H1 (cell line): ENCODE data around the gene CTBP2. TPM values are rescaled to one million over a fixed set of nuclear protein-coding genes. Genes with fewer than 3 reads are reported as not detected.

Experiments used
- CTCF ChIA-PET: fragments of 300-600 bp; sonication (Branson Sonifier 250); formaldehyde crosslinking; loops from one replicate; lab custom pipeline; 2021; ENCODE audit not compliant: partially characterized antibody; lab: Charles Lee
- POLR2A ChIA-PET: fragments of 300-600 bp; sonication (Branson Sonifier 250); formaldehyde crosslinking; loops from one replicate; lab custom pipeline; 2021; ENCODE audit warnings: inconsistent platforms; ENCODE audit not compliant: partially characterized antibody; lab: Charles Lee
- DNase-seq, 2 experiments: peaks; one replicate each; pipeline versions ENCODE4 v3.0.0 to v3.0.0-alpha.2; 2010 to 2022; ENCODE audit warnings: low spot score in 2 of 2, low read depth in 1 of 2, mixed read lengths in 1 of 2
- FAIRE-seq: peaks from 2 replicates; lab custom pipeline; 2011; peaks lifted over from hg19 to GRCh38; lab: Jason Lieb, UNC
- H2AFZ ChIP-seq: 2 replicates; pipeline ENCODE4 v1.8.1; 2012; ENCODE audit warnings: low read length, inconsistent platforms
- H2AK5ac ChIP-seq: 2 replicates; pipeline ENCODE4 v1.6.1; 2013; ENCODE audit warnings: low read depth, low read length
- H2BK120ac ChIP-seq: replicated peaks from 2 replicates; pipeline ENCODE3; 2013; ENCODE audit warnings: low read depth, low read length, inconsistent platforms
- H2BK12ac ChIP-seq: 2 replicates; pipeline ENCODE4 v1.6.1; 2013; ENCODE audit warnings: low read depth, low read length
- H2BK15ac ChIP-seq: 2 replicates; pipeline ENCODE4 v1.6.1; 2013; ENCODE audit warnings: low read length
- H2BK20ac ChIP-seq: 2 replicates; pipeline ENCODE4 v1.6.1; 2013; ENCODE audit warnings: low read length
- H2BK5ac ChIP-seq: 2 replicates; pipeline ENCODE4 v1.6.1; 2013; ENCODE audit warnings: low read depth, low read length
- H3K14ac ChIP-seq: 2 replicates; pipeline ENCODE4 v1.6.1; 2013; ENCODE audit warnings: inconsistent platforms; ENCODE audit not compliant: insufficient read length
- H3K18ac ChIP-seq: 2 replicates; pipeline ENCODE4 v1.6.1; 2013; ENCODE audit warnings: low read length; ENCODE audit errors: extremely low read depth
- H3K23ac ChIP-seq: 2 replicates; pipeline ENCODE4 v1.6.1; 2013; ENCODE audit warnings: inconsistent platforms; ENCODE audit not compliant: insufficient read length
- H3K23me2 ChIP-seq: 2 replicates; pipeline ENCODE4 v1.6.1; 2013; ENCODE audit warnings: low read depth, low read length
- H3K27ac ChIP-seq: 2 replicates; pipeline ENCODE4 v1.6.1; 2011; ENCODE audit warnings: low read depth, low read length, inconsistent platforms
- H3K27me3 ChIP-seq, 4 experiments: replicated peaks in 1 of 4; 1 replicate in 1 of 4; 2 replicates in 3 of 4; pipeline versions ENCODE4 v1.6.1 to v1.8.1; 2011 to 2013; ENCODE audit warnings: low read length in 3 of 4, mild to moderate bottlenecking in 3 of 4, inconsistent platforms in 2 of 4, mixed read lengths in 2 of 4, moderate library complexity in 1 of 4; ENCODE audit not compliant: control insufficient read depth in 3 of 4, insufficient read depth in 3 of 4; ENCODE audit errors: extremely low read depth in 1 of 4
- H3K36me3 ChIP-seq, 4 experiments: 2 replicates each; pipeline versions ENCODE4 v1.6.1 to v1.8.1; 2011 to 2013; ENCODE audit warnings: mild to moderate bottlenecking in 4 of 4, low read length in 3 of 4, moderate library complexity in 2 of 4, control low read depth in 1 of 4, inconsistent platforms in 1 of 4; ENCODE audit not compliant: insufficient read depth in 4 of 4, control insufficient read depth in 2 of 4
- H3K4ac ChIP-seq: replicated peaks from 2 replicates; pipeline ENCODE3; 2013; ENCODE audit warnings: low read length, low read depth, mixed read lengths, inconsistent platforms; ENCODE audit not compliant: insufficient read length
- H3K4me1 ChIP-seq, 4 experiments: replicated peaks in 1 of 4; 1 replicate in 1 of 4; 2 replicates in 3 of 4; pipeline versions ENCODE4 v1.6.1 to v1.8.1; 2011 to 2013; ENCODE audit warnings: low read length in 3 of 4, inconsistent platforms in 2 of 4, mixed read lengths in 1 of 4; ENCODE audit not compliant: insufficient read depth in 4 of 4, control insufficient read depth in 3 of 4
- H3K4me2 ChIP-seq, 2 experiments: 2 replicates each; pipeline versions ENCODE4 v1.6.1 to v1.8.1; 2011 to 2013; ENCODE audit warnings: low read depth in 2 of 2, low read length in 2 of 2, control low read depth in 1 of 2, inconsistent platforms in 1 of 2, mild to moderate bottlenecking in 1 of 2; ENCODE audit not compliant: insufficient read depth in 1 of 2
- H3K4me3 ChIP-seq, 4 experiments: fragments of 200-600, 300-600 bp in 1 of 4; sonication (generic), shearing (Covaris generic), sonication (Bioruptor Twin) in 1 of 4; 2 replicates each; pipeline versions ENCODE4 v1.5.1 to v1.8.1; 2011 to 2016; ENCODE audit warnings: low read length in 4 of 4, low read depth in 3 of 4, control low read depth in 2 of 4, inconsistent platforms in 2 of 4, mild to moderate bottlenecking in 2 of 4, mixed read lengths in 1 of 4, moderate library complexity in 1 of 4; ENCODE audit not compliant: insufficient read depth in 2 of 4; ENCODE audit errors: extremely low read depth in 1 of 4
- H3K56ac ChIP-seq: replicated peaks from 2 replicates; pipeline ENCODE3; 2013; ENCODE audit warnings: low read depth, mild to moderate bottlenecking, mixed read lengths, low read length, inconsistent platforms; ENCODE audit not compliant: insufficient read length
- H3K79me1 ChIP-seq: 2 replicates; pipeline ENCODE4 v1.6.1; 2013; ENCODE audit warnings: low read depth, low read length, control low read depth
- H3K79me2 ChIP-seq, 2 experiments: 2 replicates each; pipeline versions ENCODE4 v1.6.1 to v1.8.1; 2012 to 2013; ENCODE audit warnings: low read length in 2 of 2, mild to moderate bottlenecking in 2 of 2, inconsistent platforms in 1 of 2; ENCODE audit not compliant: insufficient read depth in 2 of 2, control insufficient read depth in 1 of 2
- H3K9ac ChIP-seq, 4 experiments: replicated peaks in 1 of 4; 1 replicate in 1 of 4; 2 replicates in 3 of 4; pipeline versions ENCODE4 v1.6.1 to v1.8.1; 2011 to 2013; ENCODE audit warnings: low read depth in 3 of 4, low read length in 3 of 4, control low read depth in 2 of 4, mild to moderate bottlenecking in 2 of 4, moderate library complexity in 2 of 4, inconsistent platforms in 1 of 4; ENCODE audit errors: extremely low read depth in 1 of 4
- H3K9me3 ChIP-seq, 2 experiments: 2 replicates each; pipeline versions ENCODE4 v1.6.1 to v1.8.1; 2012 to 2013; ENCODE audit warnings: mild to moderate bottlenecking in 2 of 2, moderate library complexity in 2 of 2, control low read depth in 1 of 2, inconsistent platforms in 1 of 2, low read depth in 1 of 2, low read length in 1 of 2, mixed read lengths in 1 of 2; ENCODE audit not compliant: insufficient read depth in 2 of 2
- H4K20me1 ChIP-seq, 2 experiments: replicated peaks in 1 of 2; 2 replicates each; pipeline versions ENCODE3 to v1.8.1; 2011 to 2013; ENCODE audit warnings: inconsistent platforms in 2 of 2, low read length in 2 of 2, mild to moderate bottlenecking in 1 of 2; ENCODE audit not compliant: insufficient read depth in 2 of 2, control insufficient read depth in 1 of 2
- H4K5ac ChIP-seq: 2 replicates; pipeline ENCODE4 v1.6.1; 2013; ENCODE audit warnings: low read length, low read depth, mixed read lengths, inconsistent platforms; ENCODE audit not compliant: insufficient read length
- H4K8ac ChIP-seq: 2 replicates; pipeline ENCODE4 v1.8.0; 2013; ENCODE audit warnings: mild to moderate bottlenecking, moderate library complexity, low read length, inconsistent platforms; ENCODE audit not compliant: insufficient read depth; ENCODE audit errors: extremely low read depth
- H4K91ac ChIP-seq: replicated peaks from 2 replicates; pipeline ENCODE3; 2013; ENCODE audit warnings: low read length, mixed read lengths, inconsistent platforms; ENCODE audit not compliant: insufficient read length
- ATF2 ChIP-seq: IDR thresholded peaks from 2 replicates; pipeline ENCODE4 v1.6.1; 2012; ENCODE audit warnings: low read length, inconsistent platforms
- BRCA1 ChIP-seq: IDR thresholded peaks from 2 replicates; pipeline ENCODE4 v1.6.1; 2012; ENCODE audit warnings: low read depth, low read length, improper control_type of control experiment
- CREB1 ChIP-seq: IDR thresholded peaks from 2 replicates; pipeline ENCODE4 v1.6.1; 2012; ENCODE audit warnings: inconsistent platforms
- HDAC6 ChIP-seq: IDR thresholded peaks from one replicate; pipeline ENCODE4 v1.7.1; 2012; ENCODE audit warnings: low read depth, mild to moderate bottlenecking, inconsistent platforms, low read length, moderate library complexity
- JUN ChIP-seq: IDR thresholded peaks from 2 replicates; pipeline ENCODE4 v1.6.1; 2011; ENCODE audit warnings: low read depth, mild to moderate bottlenecking, improper control_type of control experiment, low read length
- NRF1 ChIP-seq: IDR thresholded peaks from 2 replicates; pipeline ENCODE4 v1.6.1; 2011; ENCODE audit warnings: mild to moderate bottlenecking, low read depth, low read length, improper control_type of control experiment
- POU5F1 ChIP-seq: IDR thresholded peaks from 2 replicates; pipeline ENCODE4 v1.6.1; 2011; ENCODE audit warnings: low read depth, mild to moderate bottlenecking, low read length, moderate library complexity
- TCF12 ChIP-seq: IDR thresholded peaks from 2 replicates; pipeline ENCODE4 v1.6.1; 2011; ENCODE audit warnings: low read depth, mild to moderate bottlenecking, low read length
- WGBS, 2 experiments: shearing (Covaris generic) in 1 of 2; methylation state at CpG; one replicate each; pipeline versions ENCODE4 v1.1.6 to v1.1.7; 2013 to 2015; ENCODE audit warnings: low lambda C conversion rate in 2 of 2, mixed read lengths in 2 of 2, inconsistent platforms in 1 of 2, low coverage in 1 of 2, missing lambda C conversion rate in 1 of 2; ENCODE audit not compliant: insufficient replicate concordance in 2 of 2, insufficient coverage in 1 of 2, insufficient read length in 1 of 2; ENCODE audit errors: extremely low coverage in 1 of 2, missing lambda C conversion rate in 1 of 2; 5-methylcytosine and 5-hydroxymethylcytosine counted together
- polyA plus RNA-seq, 7 experiments: library from polyadenylated mRNA; depleted of rRNA in 3 of 7; stranded (reverse) in 5 of 7; unstranded in 2 of 7; fragments of >200 nt in 5 of 7; fragments of 200-250 nt in 2 of 7; gene quantifications; 1 replicate in 5 of 7; 2 replicates in 1 of 7; 4 replicates in 1 of 7; pipeline versions ENCODE4 v1.2.1 to v1.2.3, GENCODE V29; 2011 to 2013; ENCODE audit warnings: missing spikeins in 2 of 7, mixed read lengths in 2 of 7
- total RNA-seq: library from RNA; stranded (reverse); fragmentation: NEBNext Ultra II Directional; extraction: Animal tissue kit (Norgen Biotek cat#: 25700); gene quantifications from 2 replicates; pipeline ENCODE4 v1.2.1, GENCODE V29; 2021

CTBP2 gene
- total and polyA plus RNA-seq, 2 of the 8 experiments (the other 6 are each of a cell fraction or from before 2014, with no cell fraction given), result 208 to 221 TPM

- H2BK12ac ChIP-seq, result no peak overlapping the region
- H3K4ac ChIP-seq, result no peak overlapping the region
- no peak overlapping the region for H3K9ac ChIP-seq
- no peak overlapping the region for H3K56ac ChIP-seq
- no peak overlapping the region for H3K14ac ChIP-seq
- no peak overlapping the region for H2AFZ ChIP-seq
- DNase-seq (no peak), FAIRE-seq (no peak)
- H3K27me3 ChIP-seq, result no peaks in the 10 kb centered on the region
- H3K23me2 ChIP-seq, result no peaks in the 10 kb centered on the region
- WGBS, 2 experiments, result 88% methylated on average over 5 of the region's 5 CpGs; no CpG with 5 or more reads in 1 of the 2 experiments
- ChIA-PET CTCF (no interaction called here), POLR2A (no interaction called here)
- no peaks in the 10 kb centered on the region for H3K79me1 ChIP-seq
- no peaks in the 10 kb centered on the region; a peak in 1 of 7 replicates for H3K4me1 ChIP-seq
- no peak overlapping the region for H2BK5ac ChIP-seq
- no peak overlapping the region for H4K91ac ChIP-seq
- H3K23ac ChIP-seq, result no peak overlapping the region
- no peaks in the 10 kb centered on the region for H3K36me3 ChIP-seq
- H3K4me3 ChIP-seq, result no peak overlapping the region
- no peak overlapping the region for H2BK120ac ChIP-seq
- H3K79me2 ChIP-seq, result no peaks in the 10 kb centered on the region
- no peak overlapping the region for H2BK20ac ChIP-seq
- H3K9me3 ChIP-seq, result no peaks in the 10 kb centered on the region
- no peak overlapping the region for H2AK5ac ChIP-seq
- H4K5ac ChIP-seq, result no peak overlapping the region
- no peak overlapping the region for H4K8ac ChIP-seq
- H3K4me2 ChIP-seq, result no peak overlapping the region
- no peak overlapping the region for H3K18ac ChIP-seq
- H2BK15ac ChIP-seq, result no peak overlapping the region
- no peaks in the 10 kb centered on the region for H4K20me1 ChIP-seq
- no peak overlapping the region for H3K27ac ChIP-seq
- TF ChIP-seq BRCA1, result no peak
- TF ChIP-seq NRF1, result no peak
- no peak for TF ChIP-seq POU5F1
- TF ChIP-seq TCF12, result no peak
- no peak for TF ChIP-seq HDAC6
- no peak for TF ChIP-seq ATF2
- TF ChIP-seq JUN, result no peak
- TF ChIP-seq CREB1, result no peak
Measured at GRCh38 chr10:125201108-125201524, 40.8 kb upstream of the CTBP2 start.
